Activated CD4-positive, alpha-beta T cell treated with anti-CD3 and anti-CD28 coated beads for 24 hours (primary cell): ENCODE data around the gene FSIP1.

ENCODE experiments used
- DNase-seq, 2 donors: peaks; one replicate each; pipeline ENCODE4 v3.0.0-alpha.2; 2020; ENCODE audit warnings: low read depth in 2 of 2

FSIP1 gene

GRCh38 chr15:39593656-39594445 lies 188.8 kb downstream of the FSIP1 start:
- no peak for DNase-seq

GRCh38 chr15:39593071-39593655 lies 189.5 kb downstream of the FSIP1 start:
- DNase-seq = no peak

- no peak for DNase-seq
Observed at GRCh38 chr15:39592500-39592899, 190.1 kb downstream of the FSIP1 start.

- DNase-seq = no peak
Observed at GRCh38 chr15:39591896-39592315, 190.7 kb downstream of the FSIP1 start.

DNA sequence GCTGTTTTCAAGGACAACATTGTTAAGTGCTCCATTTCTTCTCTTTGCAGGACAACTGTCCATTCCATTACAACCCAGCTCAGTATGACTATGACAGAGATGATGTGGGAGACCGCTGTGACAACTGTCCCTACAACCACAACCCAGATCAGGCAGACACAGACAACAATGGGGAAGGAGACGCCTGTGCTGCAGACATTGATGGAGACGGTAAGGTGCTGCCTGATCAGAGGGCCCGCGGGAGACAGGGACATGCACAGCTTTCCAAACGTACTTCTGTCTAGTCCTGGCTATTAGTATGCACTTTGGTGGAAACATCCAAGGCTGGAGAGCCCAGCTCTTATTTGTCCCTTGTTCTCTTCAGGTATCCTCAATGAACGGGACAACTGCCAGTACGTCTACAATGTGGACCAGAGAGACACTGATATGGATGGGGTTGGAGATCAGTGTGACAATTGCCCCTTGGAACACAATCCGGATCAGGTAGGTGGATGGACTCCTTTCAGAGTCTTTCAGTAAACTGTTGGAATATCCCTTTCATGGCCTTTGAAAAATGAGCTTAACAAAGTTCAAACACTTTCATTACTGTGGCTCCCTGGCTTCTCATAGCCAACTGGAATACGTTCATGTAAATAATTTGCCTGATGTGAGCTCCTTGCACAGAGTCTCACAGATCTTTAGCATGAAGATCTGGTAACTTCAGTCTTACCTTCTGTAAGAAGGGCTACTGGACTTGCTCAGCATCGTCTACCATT lies 191.3 kb downstream of the FSIP1 start:
- no peak for DNase-seq

DNA sequence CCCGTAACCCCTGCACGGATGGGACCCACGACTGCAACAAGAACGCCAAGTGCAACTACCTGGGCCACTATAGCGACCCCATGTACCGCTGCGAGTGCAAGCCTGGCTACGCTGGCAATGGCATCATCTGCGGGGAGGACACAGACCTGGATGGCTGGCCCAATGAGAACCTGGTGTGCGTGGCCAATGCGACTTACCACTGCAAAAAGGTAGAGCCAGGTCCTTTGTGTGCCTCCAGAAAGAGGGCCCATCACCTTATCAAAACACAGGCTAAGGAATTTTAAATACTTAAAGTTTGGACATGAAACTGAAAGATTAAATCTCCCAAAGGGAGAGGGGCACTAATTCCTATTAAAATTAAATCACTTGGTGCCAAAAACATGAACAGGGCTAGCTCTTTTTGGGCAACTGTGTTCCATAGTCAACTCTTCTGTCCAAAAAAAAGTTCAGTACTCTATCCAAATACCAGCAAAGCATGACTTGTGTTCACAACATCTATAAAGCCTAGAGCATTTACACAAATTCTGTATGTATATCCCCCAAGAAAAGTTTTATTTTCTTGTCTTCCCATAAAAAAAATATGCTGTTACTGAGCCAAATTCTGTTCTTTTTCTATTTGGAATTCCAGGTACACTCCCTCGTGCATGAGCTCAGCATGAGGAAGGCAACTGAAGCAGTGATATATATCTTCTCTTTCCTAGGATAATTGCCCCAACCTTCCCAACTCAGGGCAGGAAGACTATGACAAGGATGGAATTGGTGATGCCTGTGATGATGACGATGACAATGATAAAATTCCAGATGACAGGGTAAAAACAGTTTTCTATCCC lies 192.6 kb downstream of the FSIP1 start:
- no peak for DNase-seq

DNA sequence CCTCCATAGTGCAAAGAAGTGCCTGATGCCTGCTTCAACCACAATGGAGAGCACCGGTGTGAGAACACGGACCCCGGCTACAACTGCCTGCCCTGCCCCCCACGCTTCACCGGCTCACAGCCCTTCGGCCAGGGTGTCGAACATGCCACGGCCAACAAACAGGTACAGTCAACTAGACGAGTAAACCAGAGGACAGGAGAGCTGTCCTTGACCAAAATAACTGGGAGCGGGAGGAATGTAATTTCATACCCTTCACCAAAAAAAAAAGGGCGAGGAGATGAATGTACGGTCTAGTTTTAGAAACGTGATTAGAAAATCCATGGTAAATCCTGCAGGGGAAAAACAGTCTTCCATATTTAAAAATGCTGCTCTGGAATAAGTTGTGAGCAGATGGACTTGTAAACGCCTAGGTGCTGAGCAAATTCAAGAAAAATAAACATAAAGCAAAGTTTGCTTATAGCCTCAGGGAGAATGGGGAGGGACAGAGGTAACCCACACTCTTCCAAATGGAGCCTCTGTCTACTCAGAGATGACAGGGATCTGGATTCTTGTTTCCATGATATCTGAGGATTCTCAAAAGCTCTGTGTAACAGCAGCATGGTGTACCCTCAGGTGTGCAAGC lies 193.3 kb downstream of the FSIP1 start:
- no peak for DNase-seq

DNA sequence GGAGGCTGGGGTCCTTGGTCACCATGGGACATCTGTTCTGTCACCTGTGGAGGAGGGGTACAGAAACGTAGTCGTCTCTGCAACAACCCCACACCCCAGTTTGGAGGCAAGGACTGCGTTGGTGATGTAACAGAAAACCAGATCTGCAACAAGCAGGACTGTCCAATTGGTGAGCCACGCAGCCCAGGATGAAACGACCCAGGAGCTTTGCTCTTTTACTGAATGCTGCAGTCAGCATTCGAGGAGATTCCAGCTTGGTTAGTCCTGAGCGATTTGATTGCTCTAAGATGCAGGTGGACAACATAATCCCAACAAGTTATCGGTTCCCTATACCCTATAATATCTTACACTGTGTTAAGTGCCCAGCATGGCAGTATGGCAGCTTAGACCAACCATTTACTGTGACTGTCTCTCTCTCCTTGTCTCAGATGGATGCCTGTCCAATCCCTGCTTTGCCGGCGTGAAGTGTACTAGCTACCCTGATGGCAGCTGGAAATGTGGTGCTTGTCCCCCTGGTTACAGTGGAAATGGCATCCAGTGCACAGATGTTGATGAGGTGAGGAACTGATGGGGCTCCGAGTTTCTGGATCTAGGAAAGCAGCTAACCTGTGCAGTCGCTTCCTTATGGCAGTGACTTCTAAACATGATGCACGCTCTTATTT lies 194.0 kb downstream of the FSIP1 start:
- no peak for DNase-seq

DNA sequence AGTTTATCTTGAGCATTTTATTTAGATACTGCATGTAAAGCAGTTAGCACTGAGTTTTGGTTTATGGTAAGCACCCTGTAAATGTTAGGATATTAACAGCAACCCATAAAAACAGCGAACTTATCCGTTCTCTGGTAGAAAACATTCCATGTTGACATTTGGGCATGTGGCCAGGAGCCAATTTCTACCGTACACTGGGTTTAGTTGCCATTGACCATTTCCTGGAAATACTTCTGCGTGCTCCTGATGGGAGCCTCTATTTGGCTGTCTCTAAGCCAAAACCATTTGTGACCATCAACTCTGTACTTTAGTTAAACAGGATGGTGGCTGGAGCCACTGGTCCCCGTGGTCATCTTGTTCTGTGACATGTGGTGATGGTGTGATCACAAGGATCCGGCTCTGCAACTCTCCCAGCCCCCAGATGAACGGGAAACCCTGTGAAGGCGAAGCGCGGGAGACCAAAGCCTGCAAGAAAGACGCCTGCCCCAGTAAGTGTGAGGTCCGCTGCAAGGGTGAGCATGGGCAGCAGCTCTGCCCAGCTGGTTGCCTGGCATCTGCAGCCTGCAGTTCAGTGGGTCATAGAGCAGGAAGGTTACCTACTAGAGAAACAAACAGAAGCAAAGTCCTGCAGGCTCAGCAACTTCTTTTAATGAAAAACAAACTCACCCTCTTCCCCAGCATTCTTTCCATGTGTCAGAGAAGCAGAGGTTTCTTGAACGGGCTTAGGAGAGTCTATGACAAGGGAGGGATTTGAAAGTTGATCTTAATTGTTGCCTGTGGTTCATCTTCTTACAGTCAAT lies 194.7 kb downstream of the FSIP1 start:
- no peak for DNase-seq

- DNase-seq = no peak
Observed at GRCh38 chr15:39587096-39587721, 195.4 kb downstream of the FSIP1 start.

GRCh38 chr15:39586387-39587095 lies 196.1 kb downstream of the FSIP1 start:
- DNase-seq = no peak

GRCh38 chr15:39585871-39586301 lies 196.8 kb downstream of the FSIP1 start:
- DNase-seq = no peak

GRCh38 chr15:39585389-39585841 lies 197.2 kb downstream of the FSIP1 start:
- no peak for DNase-seq

- no peak for DNase-seq
Observed at GRCh38 chr15:39584662-39585388, 197.8 kb downstream of the FSIP1 start.

- no peak for DNase-seq
Observed at GRCh38 chr15:39584266-39584659, 198.4 kb downstream of the FSIP1 start.

DNA sequence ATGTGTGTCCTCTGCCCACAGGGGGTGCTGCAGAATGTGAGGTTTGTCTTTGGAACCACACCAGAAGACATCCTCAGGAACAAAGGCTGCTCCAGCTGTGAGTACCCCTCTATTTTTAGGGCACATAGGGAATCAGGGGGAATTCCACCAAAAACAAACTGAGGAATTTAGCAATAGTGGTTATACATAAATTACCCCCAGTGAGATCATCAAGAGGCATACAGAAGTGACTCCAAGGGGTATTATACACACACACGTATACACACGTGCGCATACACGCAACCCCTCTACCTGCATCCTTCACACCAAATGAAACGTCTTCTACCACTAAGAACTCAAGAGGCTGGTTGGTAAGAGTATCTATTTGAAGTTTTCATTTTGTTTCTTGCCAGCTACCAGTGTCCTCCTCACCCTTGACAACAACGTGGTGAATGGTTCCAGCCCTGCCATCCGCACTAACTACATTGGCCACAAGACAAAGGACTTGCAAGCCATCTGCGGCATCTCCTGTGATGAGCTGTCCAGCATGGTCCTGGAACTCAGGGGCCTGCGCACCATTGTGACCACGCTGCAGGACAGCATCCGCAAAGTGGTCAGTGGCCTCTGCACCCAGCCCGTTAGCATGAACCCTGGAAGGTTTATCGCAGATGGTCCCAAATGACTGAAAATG lies 198.9 kb downstream of the FSIP1 start:
- DNase-seq = peak in 1 of 2 donors; percentile 25

GRCh38 chr15:39582977-39583595 lies 199.6 kb downstream of the FSIP1 start:
- no peak for DNase-seq
